Right lobe of liver (tissue), 6 donors: ENCODE measurements around the gene SYNJ2BP. TPM values are rescaled to one million over a fixed set of nuclear protein-coding genes. Genes with fewer than 3 reads are reported as not detected.

ENCODE experiments used
- ATAC-seq, 4 donors: fragments of 200-7000 bp; cut with Tn5 transposase; one replicate each; pipeline ENCODE4 v1.9.1; 2020; ENCODE audit warnings: mild to moderate bottlenecking in 4 of 4, moderate library complexity in 4 of 4
- DNase-seq, 3 donors: peaks; one replicate each; pipeline ENCODE4 v3.0.0-alpha.2; 2020
- H3K27ac ChIP-seq, 3 donors: fragments of 200-600 bp; one replicate each; pipeline ENCODE4 v1.8.0; 2022
- H3K27me3 ChIP-seq, 2 donors: fragments of 200-600 bp; one replicate each; pipeline ENCODE4 v1.8.0; 2022
- H3K36me3 ChIP-seq, 4 donors: fragments of 200-600 bp; sonication (generic) in 1 of 4; one replicate each; pipeline versions ENCODE4 v1.5.1 to v1.8.0; 2017 to 2022; ENCODE audit warnings: control low read depth in 1 of 4
- H3K4me1 ChIP-seq, 4 donors: fragments of 200-600 bp; sonication (generic) in 1 of 4; one replicate each; pipeline versions ENCODE4 v1.5.1 to v1.8.0; 2017 to 2022; ENCODE audit warnings: control low read depth in 1 of 4
- H3K4me3 ChIP-seq, 3 donors: fragments of 200-600 bp; one replicate each; pipeline ENCODE4 v1.8.0; 2022
- H3K9me3 ChIP-seq, 4 donors: fragments of 200-600 bp; sonication (generic) in 1 of 4; one replicate each; pipeline versions ENCODE4 v1.5.1 to v1.8.0; 2017 to 2022; ENCODE audit warnings: control low read depth in 1 of 4
- CTCF ChIP-seq, 4 donors: fragments of 200-600 bp in 3 of 4; fragments of 450-650 bp in 1 of 4; IDR thresholded peaks; one replicate each; pipeline versions ENCODE4 v1.5.1 to v1.8.0; 2016 to 2022; ENCODE audit warnings: antibody characterized with exemption in 4 of 4, mild to moderate bottlenecking in 2 of 4
- POLR2A ChIP-seq: fragments of 450-650 bp; IDR thresholded peaks from one replicate; pipeline ENCODE4 v1.6.1; 2017; ENCODE audit warnings: antibody characterized with exemption, mild to moderate bottlenecking
- WGBS: methylation state at CpG from one replicate; pipeline ENCODE4 v1.1.6; 2018; ENCODE audit warnings: low coverage, low lambda C conversion rate; ENCODE audit not compliant: insufficient coverage; ENCODE audit errors: missing lambda C conversion rate; 5-methylcytosine and 5-hydroxymethylcytosine counted together
- intact Hi-C, 2 donors: fragments of 100-400 bp; cut with DNase I; formaldehyde crosslinking; loops; one replicate each; pipeline versions ENCODE4 v1.11.2 to v1.14.1; 2022
- long read RNA-seq: library from polyadenylated mRNA; unstranded; transcript quantifications from one replicate; pipeline ENCODE4 v2.0.0, GENCODE V29; 2019
- total RNA-seq, 6 experiments: library from RNA; depleted of rRNA in 2 of 6; stranded (reverse); fragments of >200 nt in 2 of 6; fragmentation: NEBNext Ultra II Directional in 3 of 6; extraction: Animal tissue kit (Norgen Biotek cat#: 25700) in 3 of 6; gene quantifications; one replicate each; pipeline versions ENCODE4 v1.1.0 to v1.2.4, GENCODE V29; 2016 to 2023
- donor health status: DM: no; HTN: yes; CAD: no.
- donor health status: DM: no; HTN: no; CAD: no.
- donor health status: DM: no; HTN: no; CAD: no.
- donor health status: DM: no; HTN: yes; CAD: no.
- donor health status: DM: no; HTN: yes; CAD: no.

The SYNJ2BP gene
- 10 to 100 TPM; 15.9 to 26.9 (median 21.1) TPM for total RNA-seq
- long read RNA-seq, full-length matches to known transcripts: 4 of 5 reads
- long read RNA-seq, partial matches to known transcripts: 0 of 5 reads
- long read RNA-seq, other reads (novel, unspliced or antisense): 1 of 5 reads

DNA sequence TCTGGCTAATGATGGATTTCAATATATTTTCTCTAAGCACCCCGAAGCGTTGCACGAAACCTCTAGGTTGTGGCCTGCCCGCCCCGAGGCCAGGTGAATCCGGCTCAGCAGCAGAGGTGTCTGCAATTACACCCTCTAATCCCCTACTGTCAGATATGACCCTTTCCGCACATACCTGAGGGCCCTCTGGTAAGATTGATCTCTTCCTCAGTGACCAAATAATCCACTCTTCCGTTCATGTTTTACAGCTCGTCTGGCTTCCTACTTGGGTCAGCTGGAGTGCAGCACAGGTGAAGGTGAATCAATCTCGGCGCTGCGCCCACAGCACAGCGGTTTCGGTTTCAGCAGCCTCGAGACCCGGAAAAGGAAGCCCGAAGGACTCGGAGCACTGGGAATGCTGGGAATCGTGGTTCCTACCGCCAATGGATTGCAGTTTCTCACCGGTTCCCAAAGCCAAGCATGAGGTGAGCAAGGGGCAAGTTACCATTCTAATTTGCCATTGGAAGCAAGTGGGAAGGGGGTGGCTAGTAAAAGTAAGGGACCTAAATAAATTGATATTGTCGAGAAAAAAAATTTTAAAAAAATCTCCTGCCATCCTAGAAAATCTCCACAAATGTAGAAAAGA is at the start of gene SYNJ2BP:
SYNJ2BP (minus strand) TSS at position 366 of the 625 bp plus-strand sequence; CDS start at position 239, 127 bp downstream.
- no peaks in the 10 kb centered on the region for H3K9me3 ChIP-seq
- peak within 1 kb of the TSS; percentile 53 to 73 (median 63) for H3K4me3 ChIP-seq
- peak; percentile 86 to 94 (median 91) for DNase-seq
- under 1% methylated on average over 20 of the region's 22 CpGs for WGBS
- ATAC-seq: peak; percentile 99 to 100 (median 100)
- intact Hi-C loops: no loop called here
- peaks cover 0 to 7% (median 2%) of the 10 kb centered on the region in 4 donors for H3K4me1 ChIP-seq
- TF ChIP-seq CTCF (IDR thresholded peaks at IDR 0.05): no peak
- TF ChIP-seq POLR2A: peak; percentile 38
- H3K27ac ChIP-seq: peak within 1 kb of the TSS; percentile 58 to 77 (median 63)
- H3K27me3 ChIP-seq: no peaks in the 10 kb centered on the region
- H3K36me3 ChIP-seq: no peaks in the 10 kb centered on the region

DNA sequence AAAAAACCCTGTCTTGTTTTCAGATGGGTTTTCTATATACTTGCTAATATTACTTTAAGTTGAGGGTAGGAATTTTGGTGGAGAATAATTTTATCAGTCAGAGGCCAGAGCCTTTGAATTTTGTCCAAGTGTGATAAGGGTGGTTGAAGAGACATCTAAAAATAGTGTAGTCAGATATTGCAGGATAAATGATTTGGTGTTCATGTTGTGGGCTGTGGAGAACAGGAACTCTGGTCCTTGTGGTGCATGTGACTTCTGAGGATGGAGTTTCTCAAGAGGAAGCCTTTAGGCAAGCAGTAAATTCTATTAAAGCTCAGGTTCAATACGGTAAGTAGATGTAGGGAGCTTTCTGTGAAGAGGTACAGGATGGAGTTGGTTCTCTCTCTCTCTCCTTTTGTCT is 37.8 kb upstream of the SYNJ2BP start:
- H3K27me3 ChIP-seq: no peaks in the 10 kb centered on the region
- H3K36me3 ChIP-seq: no peaks in the 10 kb centered on the region
- H3K9me3 ChIP-seq: no peaks in the 10 kb centered on the region
- no peak for TF ChIP-seq POLR2A
- TF ChIP-seq CTCF (IDR thresholded peaks at IDR 0.05): no peak
- no peaks in the 10 kb centered on the region for H3K4me1 ChIP-seq
- WGBS: 50% methylated on average over 1 of the region's 1 CpG
- H3K4me3 ChIP-seq: no peak overlapping the region
- ATAC-seq (peak in 1 of 4 donors; percentile 16), DNase-seq (no peak)
- intact Hi-C loops: no loop called here
- H3K27ac ChIP-seq: no peak overlapping the region

- ATAC-seq (no peak), DNase-seq (no peak)
- H3K27ac ChIP-seq: no peak within 1 kb of the TSS
- no peak for TF ChIP-seq POLR2A
- H3K4me3 ChIP-seq: no peak within 1 kb of the TSS
- H3K27me3 ChIP-seq: no peaks in the 10 kb centered on the region
- H3K4me1 ChIP-seq: peaks cover 0 to 12% (median 0%) of the 10 kb centered on the region in 4 donors
- 58% methylated on average over 1 of the region's 1 CpG for WGBS
- H3K36me3 ChIP-seq: no peaks in the 10 kb centered on the region
- intact Hi-C loops: no loop called here
- H3K9me3 ChIP-seq: no peaks in the 10 kb centered on the region
Measured at GRCh38 chr14:70451874-70452273, 35.0 kb upstream of the SYNJ2BP start, which contains the start of gene ADAM21. Gene ADAM21, plus strand, starts transcription at chr14:70452174. Its CDS starts 5,326 bp downstream, at chr14:70457500.

- intact Hi-C loops: no loop called here
- H3K36me3 ChIP-seq: no peaks in the 10 kb centered on the region
- H3K9me3 ChIP-seq: no peaks in the 10 kb centered on the region
- WGBS: 33% methylated on average over 4 of the region's 4 CpGs
- peaks cover 0 to 12% (median 0%) of the 10 kb centered on the region in 4 donors for H3K4me1 ChIP-seq
- DNase-seq (peak in 2 of 3 donors; percentile 21 to 73), ATAC-seq (peak; percentile 95 to 99 (median 97))
- H3K4me3 ChIP-seq: no peak overlapping the region
- H3K27me3 ChIP-seq: no peaks in the 10 kb centered on the region
- TF ChIP-seq CTCF (IDR thresholded peaks at IDR 0.05) (peak in 1 of 4 donors; percentile 12), POLR2A (no peak)
- H3K27ac ChIP-seq: peak overlapping the region in 2 of 3 donors; percentile 30 to 71
Measured at GRCh38 chr14:70448633-70449340, 31.9 kb upstream of the SYNJ2BP start.

DNA sequence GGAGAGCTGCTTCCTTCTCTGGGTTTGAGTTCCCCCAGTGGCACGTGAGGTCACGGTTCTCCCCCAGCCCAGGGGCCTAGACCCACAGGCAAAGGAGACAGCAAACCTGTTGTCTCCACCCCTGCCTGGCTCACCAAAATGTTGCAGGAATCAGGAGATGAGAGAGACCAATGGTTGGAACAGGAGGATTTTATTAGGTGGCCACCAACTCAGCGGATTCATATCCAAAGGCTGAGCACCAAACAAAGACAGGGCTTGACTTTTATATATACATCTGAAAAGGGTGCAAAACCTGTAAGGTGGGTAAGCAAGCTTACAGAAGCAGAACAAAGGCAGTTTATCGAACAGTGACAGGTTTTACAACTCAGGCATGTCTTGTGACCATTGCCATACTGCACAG is 25.9 kb upstream of the SYNJ2BP start:
- Histone ChIP-seq H3K27me3 (no peaks in the 10 kb centered on the region), H3K36me3 (no peaks in the 10 kb centered on the region), H3K4me1 (no peaks in the 10 kb centered on the region), H3K9me3 (peaks cover 0 to 8% (median 0%) of the 10 kb centered on the region in 4 donors), H3K27ac (no peak overlapping the region), H3K4me3 (no peak overlapping the region)
- WGBS: 91% methylated on average over 4 of the region's 4 CpGs
- TF ChIP-seq CTCF (IDR thresholded peaks at IDR 0.05) (no peak), POLR2A (no peak)
- ATAC-seq: no peak
- no peak for DNase-seq
- intact Hi-C loops: no loop called here
